Right atrium auricular region (tissue), 2 donors: ENCODE data around the gene IL17RD. TPM values are rescaled to one million over a fixed set of nuclear protein-coding genes. Genes with fewer than 3 reads are reported as not detected.

Source experiments
- DNase-seq: peaks from one replicate; pipeline ENCODE4 v3.0.0-alpha.2; 2019; ENCODE audit warnings: low spot score
- H3K27ac ChIP-seq, 2 donors: fragments of 200-600 bp; sonication (generic); 1 replicate in 1 of 2; 2 replicates in 1 of 2; pipeline ENCODE4 v1.5.1; 2016 to 2019
- H3K27me3 ChIP-seq, 2 donors: fragments of 200-600 bp; sonication (generic); one replicate each; pipeline versions ENCODE4 v1.5.1 to v1.6.0; 2017 to 2019
- H3K36me3 ChIP-seq: fragments of 200-600 bp; sonication (generic); one replicate; pipeline ENCODE4 v1.5.1; 2016
- H3K4me1 ChIP-seq, 2 donors: fragments of 200-600 bp; sonication (generic); one replicate each; pipeline versions ENCODE4 v1.5.1 to v1.6.0; 2017 to 2019
- H3K4me3 ChIP-seq, 2 donors: fragments of 200-600 bp; sonication (generic); 1 replicate in 1 of 2; 2 replicates in 1 of 2; pipeline ENCODE4 v1.5.1; 2017 to 2019; ENCODE audit warnings: mild to moderate bottlenecking in 1 of 2, moderate library complexity in 1 of 2
- H3K9me3 ChIP-seq, 2 donors: fragments of 200-600 bp; sonication (generic); one replicate each; pipeline ENCODE4 v1.5.1; 2019
- CTCF ChIP-seq, 2 donors: fragments of 200-600 bp; sonication (generic); IDR thresholded peaks; one replicate each; pipeline ENCODE4 v1.5.1; 2019; ENCODE audit warnings: antibody characterized with exemption in 2 of 2
- total RNA-seq, 2 donors: library from RNA; depleted of rRNA; stranded (reverse); fragments of >200 nt; gene quantifications; one replicate each; pipeline ENCODE4 v1.1.0, GENCODE V29; 2016

Gene IL17RD
- total RNA-seq, 2 donors from 2014 or later: 2.1 to 2.8 TPM

GRCh38 chr3:57120040-57120439, 45.1 kb downstream of the IL17RD start:
- no peaks in the 10 kb centered on the region for H3K9me3 ChIP-seq
- H3K27ac ChIP-seq: no peak overlapping the region
- no peak overlapping the region for H3K4me3 ChIP-seq
- no peaks in the 10 kb centered on the region for H3K27me3 ChIP-seq
- no peak for DNase-seq
- TF ChIP-seq CTCF (IDR thresholded peaks at IDR 0.05): no peak
- no peaks in the 10 kb centered on the region for H3K4me1 ChIP-seq
- H3K36me3 ChIP-seq: no peaks in the 10 kb centered on the region

GRCh38 chr3:57118254-57118653, 46.9 kb downstream of the IL17RD start:
- no peaks in the 10 kb centered on the region for H3K4me1 ChIP-seq
- no peak for DNase-seq
- no peak overlapping the region for H3K4me3 ChIP-seq
- no peaks in the 10 kb centered on the region for H3K9me3 ChIP-seq
- H3K36me3 ChIP-seq: no peaks in the 10 kb centered on the region
- TF ChIP-seq CTCF (IDR thresholded peaks at IDR 0.05): no peak
- no peak overlapping the region for H3K27ac ChIP-seq
- H3K27me3 ChIP-seq: no peaks in the 10 kb centered on the region

- H3K4me3 ChIP-seq: no peak overlapping the region
- H3K27ac ChIP-seq: no peak overlapping the region
- no peaks in the 10 kb centered on the region for H3K27me3 ChIP-seq
- no peak for DNase-seq
- H3K4me1 ChIP-seq: no peaks in the 10 kb centered on the region
- H3K36me3 ChIP-seq: no peaks in the 10 kb centered on the region
- H3K9me3 ChIP-seq: no peaks in the 10 kb centered on the region
- no peak for TF ChIP-seq CTCF (IDR thresholded peaks at IDR 0.05)
These were observed 48.7 kb downstream of the IL17RD start for GRCh38 chr3:57116501-57116900.

- Histone ChIP-seq H3K9me3 (no peaks in the 10 kb centered on the region), H3K4me1 (no peaks in the 10 kb centered on the region), H3K27ac (no peak overlapping the region), H3K36me3 (no peaks in the 10 kb centered on the region), H3K4me3 (no peak overlapping the region), H3K27me3 (no peaks in the 10 kb centered on the region)
- TF ChIP-seq CTCF (IDR thresholded peaks at IDR 0.05): no peak
- no peak for DNase-seq
These were observed 52.9 kb downstream of the IL17RD start for GRCh38 chr3:57112206-57112605.

- Histone ChIP-seq H3K27me3 (no peaks in the 10 kb centered on the region), H3K27ac (no peak overlapping the region), H3K36me3 (no peaks in the 10 kb centered on the region), H3K4me3 (no peak overlapping the region), H3K4me1 (no peaks in the 10 kb centered on the region), H3K9me3 (no peaks in the 10 kb centered on the region)
- no peak for TF ChIP-seq CTCF (IDR thresholded peaks at IDR 0.05)
- DNase-seq: no peak
These were observed 54.4 kb downstream of the IL17RD start for GRCh38 chr3:57110798-57111197.

GRCh38 chr3:57110214-57110613, 54.9 kb downstream of the IL17RD start:
- H3K4me1 ChIP-seq: no peaks in the 10 kb centered on the region
- H3K9me3 ChIP-seq: no peaks in the 10 kb centered on the region
- H3K4me3 ChIP-seq: no peak overlapping the region
- H3K27ac ChIP-seq: no peak overlapping the region
- no peaks in the 10 kb centered on the region for H3K36me3 ChIP-seq
- DNase-seq: no peak
- TF ChIP-seq CTCF (IDR thresholded peaks at IDR 0.05): no peak
- H3K27me3 ChIP-seq: no peaks in the 10 kb centered on the region
